H1 (cell line): ENCODE results near the gene SEMA3A. TPM values are rescaled to one million over a fixed set of nuclear protein-coding genes. Genes with fewer than 3 reads are reported as not detected.

Experiments
- CTCF ChIA-PET: fragments of 300-600 bp; sonication (Branson Sonifier 250); formaldehyde crosslinking; loops from one replicate; lab custom pipeline; 2021; ENCODE audit not compliant: partially characterized antibody; lab: Charles Lee
- POLR2A ChIA-PET: fragments of 300-600 bp; sonication (Branson Sonifier 250); formaldehyde crosslinking; loops from one replicate; lab custom pipeline; 2021; ENCODE audit warnings: inconsistent platforms; ENCODE audit not compliant: partially characterized antibody; lab: Charles Lee
- DNase-seq, 2 experiments: peaks; one replicate each; pipeline versions ENCODE4 v3.0.0 to v3.0.0-alpha.2; 2010 to 2022; ENCODE audit warnings: low spot score in 2 of 2, low read depth in 1 of 2, mixed read lengths in 1 of 2
- FAIRE-seq: peaks from 2 replicates; lab custom pipeline; 2011; peaks lifted over from hg19 to GRCh38; lab: Jason Lieb, UNC
- H2AFZ ChIP-seq: 2 replicates; pipeline ENCODE4 v1.8.1; 2012; ENCODE audit warnings: low read length, inconsistent platforms
- H2AK5ac ChIP-seq: 2 replicates; pipeline ENCODE4 v1.6.1; 2013; ENCODE audit warnings: low read depth, low read length
- H2BK120ac ChIP-seq: replicated peaks from 2 replicates; pipeline ENCODE3; 2013; ENCODE audit warnings: low read depth, low read length, inconsistent platforms
- H2BK12ac ChIP-seq: 2 replicates; pipeline ENCODE4 v1.6.1; 2013; ENCODE audit warnings: low read depth, low read length
- H2BK15ac ChIP-seq: 2 replicates; pipeline ENCODE4 v1.6.1; 2013; ENCODE audit warnings: low read length
- H2BK20ac ChIP-seq: 2 replicates; pipeline ENCODE4 v1.6.1; 2013; ENCODE audit warnings: low read length
- H2BK5ac ChIP-seq: 2 replicates; pipeline ENCODE4 v1.6.1; 2013; ENCODE audit warnings: low read depth, low read length
- H3K14ac ChIP-seq: 2 replicates; pipeline ENCODE4 v1.6.1; 2013; ENCODE audit warnings: inconsistent platforms; ENCODE audit not compliant: insufficient read length
- H3K18ac ChIP-seq: 2 replicates; pipeline ENCODE4 v1.6.1; 2013; ENCODE audit warnings: low read length; ENCODE audit errors: extremely low read depth
- H3K23ac ChIP-seq: 2 replicates; pipeline ENCODE4 v1.6.1; 2013; ENCODE audit warnings: inconsistent platforms; ENCODE audit not compliant: insufficient read length
- H3K23me2 ChIP-seq: 2 replicates; pipeline ENCODE4 v1.6.1; 2013; ENCODE audit warnings: low read depth, low read length
- H3K27ac ChIP-seq: 2 replicates; pipeline ENCODE4 v1.6.1; 2011; ENCODE audit warnings: low read depth, low read length, inconsistent platforms
- H3K27me3 ChIP-seq, 4 experiments: replicated peaks in 1 of 4; 1 replicate in 1 of 4; 2 replicates in 3 of 4; pipeline versions ENCODE4 v1.6.1 to v1.8.1; 2011 to 2013; ENCODE audit warnings: low read length in 3 of 4, mild to moderate bottlenecking in 3 of 4, inconsistent platforms in 2 of 4, mixed read lengths in 2 of 4, moderate library complexity in 1 of 4; ENCODE audit not compliant: control insufficient read depth in 3 of 4, insufficient read depth in 3 of 4; ENCODE audit errors: extremely low read depth in 1 of 4
- H3K36me3 ChIP-seq, 4 experiments: 2 replicates each; pipeline versions ENCODE4 v1.6.1 to v1.8.1; 2011 to 2013; ENCODE audit warnings: mild to moderate bottlenecking in 4 of 4, low read length in 3 of 4, moderate library complexity in 2 of 4, control low read depth in 1 of 4, inconsistent platforms in 1 of 4; ENCODE audit not compliant: insufficient read depth in 4 of 4, control insufficient read depth in 2 of 4
- H3K4ac ChIP-seq: replicated peaks from 2 replicates; pipeline ENCODE3; 2013; ENCODE audit warnings: low read length, low read depth, mixed read lengths, inconsistent platforms; ENCODE audit not compliant: insufficient read length
- H3K4me1 ChIP-seq, 4 experiments: replicated peaks in 1 of 4; 1 replicate in 1 of 4; 2 replicates in 3 of 4; pipeline versions ENCODE4 v1.6.1 to v1.8.1; 2011 to 2013; ENCODE audit warnings: low read length in 3 of 4, inconsistent platforms in 2 of 4, mixed read lengths in 1 of 4; ENCODE audit not compliant: insufficient read depth in 4 of 4, control insufficient read depth in 3 of 4
- H3K4me2 ChIP-seq, 2 experiments: 2 replicates each; pipeline versions ENCODE4 v1.6.1 to v1.8.1; 2011 to 2013; ENCODE audit warnings: low read depth in 2 of 2, low read length in 2 of 2, control low read depth in 1 of 2, inconsistent platforms in 1 of 2, mild to moderate bottlenecking in 1 of 2; ENCODE audit not compliant: insufficient read depth in 1 of 2
- H3K4me3 ChIP-seq, 4 experiments: fragments of 200-600, 300-600 bp in 1 of 4; sonication (generic), shearing (Covaris generic), sonication (Bioruptor Twin) in 1 of 4; 2 replicates each; pipeline versions ENCODE4 v1.5.1 to v1.8.1; 2011 to 2016; ENCODE audit warnings: low read length in 4 of 4, low read depth in 3 of 4, control low read depth in 2 of 4, inconsistent platforms in 2 of 4, mild to moderate bottlenecking in 2 of 4, mixed read lengths in 1 of 4, moderate library complexity in 1 of 4; ENCODE audit not compliant: insufficient read depth in 2 of 4; ENCODE audit errors: extremely low read depth in 1 of 4
- H3K56ac ChIP-seq: replicated peaks from 2 replicates; pipeline ENCODE3; 2013; ENCODE audit warnings: low read depth, mild to moderate bottlenecking, mixed read lengths, low read length, inconsistent platforms; ENCODE audit not compliant: insufficient read length
- H3K79me1 ChIP-seq: 2 replicates; pipeline ENCODE4 v1.6.1; 2013; ENCODE audit warnings: low read depth, low read length, control low read depth
- H3K79me2 ChIP-seq, 2 experiments: 2 replicates each; pipeline versions ENCODE4 v1.6.1 to v1.8.1; 2012 to 2013; ENCODE audit warnings: low read length in 2 of 2, mild to moderate bottlenecking in 2 of 2, inconsistent platforms in 1 of 2; ENCODE audit not compliant: insufficient read depth in 2 of 2, control insufficient read depth in 1 of 2
- H3K9ac ChIP-seq, 4 experiments: replicated peaks in 1 of 4; 1 replicate in 1 of 4; 2 replicates in 3 of 4; pipeline versions ENCODE4 v1.6.1 to v1.8.1; 2011 to 2013; ENCODE audit warnings: low read depth in 3 of 4, low read length in 3 of 4, control low read depth in 2 of 4, mild to moderate bottlenecking in 2 of 4, moderate library complexity in 2 of 4, inconsistent platforms in 1 of 4; ENCODE audit errors: extremely low read depth in 1 of 4
- H3K9me3 ChIP-seq, 2 experiments: 2 replicates each; pipeline versions ENCODE4 v1.6.1 to v1.8.1; 2012 to 2013; ENCODE audit warnings: mild to moderate bottlenecking in 2 of 2, moderate library complexity in 2 of 2, control low read depth in 1 of 2, inconsistent platforms in 1 of 2, low read depth in 1 of 2, low read length in 1 of 2, mixed read lengths in 1 of 2; ENCODE audit not compliant: insufficient read depth in 2 of 2
- H4K20me1 ChIP-seq, 2 experiments: replicated peaks in 1 of 2; 2 replicates each; pipeline versions ENCODE3 to v1.8.1; 2011 to 2013; ENCODE audit warnings: inconsistent platforms in 2 of 2, low read length in 2 of 2, mild to moderate bottlenecking in 1 of 2; ENCODE audit not compliant: insufficient read depth in 2 of 2, control insufficient read depth in 1 of 2
- H4K5ac ChIP-seq: 2 replicates; pipeline ENCODE4 v1.6.1; 2013; ENCODE audit warnings: low read length, low read depth, mixed read lengths, inconsistent platforms; ENCODE audit not compliant: insufficient read length
- H4K8ac ChIP-seq: 2 replicates; pipeline ENCODE4 v1.8.0; 2013; ENCODE audit warnings: mild to moderate bottlenecking, moderate library complexity, low read length, inconsistent platforms; ENCODE audit not compliant: insufficient read depth; ENCODE audit errors: extremely low read depth
- H4K91ac ChIP-seq: replicated peaks from 2 replicates; pipeline ENCODE3; 2013; ENCODE audit warnings: low read length, mixed read lengths, inconsistent platforms; ENCODE audit not compliant: insufficient read length
- CEBPB ChIP-seq: IDR thresholded peaks from 2 replicates; pipeline ENCODE4 v1.6.1; 2012; ENCODE audit warnings: low read depth, low read length
- KDM5A ChIP-seq: fragments of 200-600 bp; IDR thresholded peaks from 2 replicates; pipeline ENCODE4 v1.7.1; 2012; ENCODE audit warnings: mild to moderate bottlenecking, low read length, inconsistent platforms, mixed read lengths
- POU5F1 ChIP-seq: IDR thresholded peaks from 2 replicates; pipeline ENCODE4 v1.6.1; 2011; ENCODE audit warnings: low read depth, mild to moderate bottlenecking, low read length, moderate library complexity
- WGBS, 2 experiments: shearing (Covaris generic) in 1 of 2; methylation state at CpG; one replicate each; pipeline versions ENCODE4 v1.1.6 to v1.1.7; 2013 to 2015; ENCODE audit warnings: low lambda C conversion rate in 2 of 2, mixed read lengths in 2 of 2, inconsistent platforms in 1 of 2, low coverage in 1 of 2, missing lambda C conversion rate in 1 of 2; ENCODE audit not compliant: insufficient replicate concordance in 2 of 2, insufficient coverage in 1 of 2, insufficient read length in 1 of 2; ENCODE audit errors: extremely low coverage in 1 of 2, missing lambda C conversion rate in 1 of 2; 5-methylcytosine and 5-hydroxymethylcytosine counted together
- polyA plus RNA-seq, 7 experiments: library from polyadenylated mRNA; depleted of rRNA in 3 of 7; stranded (reverse) in 5 of 7; unstranded in 2 of 7; fragments of >200 nt in 5 of 7; fragments of 200-250 nt in 2 of 7; gene quantifications; 1 replicate in 5 of 7; 2 replicates in 1 of 7; 4 replicates in 1 of 7; pipeline versions ENCODE4 v1.2.1 to v1.2.3, GENCODE V29; 2011 to 2013; ENCODE audit warnings: missing spikeins in 2 of 7, mixed read lengths in 2 of 7
- total RNA-seq: library from RNA; stranded (reverse); fragmentation: NEBNext Ultra II Directional; extraction: Animal tissue kit (Norgen Biotek cat#: 25700); gene quantifications from 2 replicates; pipeline ENCODE4 v1.2.1, GENCODE V29; 2021
- TF ChIP-seq, protein P1 (sequence below): IDR thresholded peaks from 2 replicates; pipeline ENCODE4 v1.6.1; 2011; ENCODE audit warnings: low read depth, mild to moderate bottlenecking, low read length; ENCODE audit not compliant: insufficient read depth

The SEMA3A gene
- total and polyA plus RNA-seq, 2 of the 8 experiments (the other 6 are each of a cell fraction or from before 2014, with no cell fraction given), result 8.1 to 45.9 TPM

GRCh38 chr7:84013616-84014240 is 180.9 kb downstream of the SEMA3A start:
- peaks cover 0 to 3% (median 0%) of the 10 kb centered on the region in 4 experiments; a peak in 1 of 7 replicates for H3K4me1 ChIP-seq
- CTCF ChIA-PET, result interaction anchor here (0.6 to 1.3 kb wide), 5 partner anchors 9 to 77 kb away, joined by 3 read pairs; no protein-coding TSS in a partner anchor
- no peaks in the 10 kb centered on the region for H4K20me1 ChIP-seq
- H2BK5ac ChIP-seq, result no peak overlapping the region
- TF ChIP-seq CEBPB (peak; percentile 86), KDM5A (no peak), POU5F1 (no peak)
- TF ChIP-seq, protein P1, sequence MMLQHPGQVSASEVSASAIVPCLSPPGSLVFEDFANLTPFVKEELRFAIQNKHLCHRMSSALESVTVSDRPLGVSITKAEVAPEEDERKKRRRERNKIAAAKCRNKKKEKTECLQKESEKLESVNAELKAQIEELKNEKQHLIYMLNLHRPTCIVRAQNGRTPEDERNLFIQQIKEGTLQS, result peak; percentile 65
- H4K5ac ChIP-seq, result no peak overlapping the region
- no peak overlapping the region for H3K27ac ChIP-seq
- H3K4me2 ChIP-seq, result no peak overlapping the region
- DNase-seq (no peak), FAIRE-seq (no peak)
- H3K9ac ChIP-seq, result no peak overlapping the region
- H3K14ac ChIP-seq, result no peak overlapping the region
- H3K4me3 ChIP-seq, result no peak overlapping the region
- no peak overlapping the region for H3K23ac ChIP-seq
- H2BK12ac ChIP-seq, result no peak overlapping the region
- no peaks in the 10 kb centered on the region for H3K79me1 ChIP-seq
- H3K23me2 ChIP-seq, result no peaks in the 10 kb centered on the region
- no peaks in the 10 kb centered on the region for H3K9me3 ChIP-seq
- 82% methylated on average over 6 of the region's 6 CpGs; no CpG with 5 or more reads in 1 of the 2 experiments for WGBS, 2 experiments
- no peak overlapping the region for H2AK5ac ChIP-seq
- peaks cover 0 to 3% (median 0%) of the 10 kb centered on the region in 4 experiments; a peak in 1 of 8 replicates for H3K36me3 ChIP-seq
- H2BK120ac ChIP-seq, result no peak overlapping the region
- H2BK20ac ChIP-seq, result no peak overlapping the region
- H3K27me3 ChIP-seq, result no peaks in the 10 kb centered on the region
- no peaks in the 10 kb centered on the region for H3K79me2 ChIP-seq
- H2AFZ ChIP-seq, result no peak overlapping the region
- H2BK15ac ChIP-seq, result no peak overlapping the region
- H4K91ac ChIP-seq, result no peak overlapping the region
- no peak overlapping the region for H3K56ac ChIP-seq
- no peak overlapping the region for H4K8ac ChIP-seq
- no peak overlapping the region for H3K18ac ChIP-seq
- H3K4ac ChIP-seq, result no peak overlapping the region
- POLR2A ChIA-PET, result interaction anchor here (0.6 kb wide), 1 partner anchor 27 kb away, joined by 4 read pairs; no protein-coding TSS in a partner anchor
